CD14-positive monocyte (primary cell): Measurements from ENCODE around the gene VCP. TPM values are rescaled to one million over a fixed set of nuclear protein-coding genes. Genes with fewer than 3 reads are reported as not detected.

Source experiments
- DNase-seq, 3 donors: peaks; one replicate each; pipeline ENCODE4 v3.0.0-alpha.2; 2011 to 2022
- H2AFZ ChIP-seq: 2 replicates; pipeline ENCODE4 v1.6.0; 2012; ENCODE audit warnings: mild to moderate bottlenecking, low read depth, low read length, inconsistent platforms; ENCODE audit not compliant: insufficient read depth, poor library complexity, severe bottlenecking
- H3K27ac ChIP-seq, 2 donors: 1 replicate in 1 of 2; 2 replicates in 1 of 2; pipeline ENCODE4 v1.5.1; 2012 to 2013; ENCODE audit warnings: low read length in 2 of 2, control low read depth in 1 of 2, inconsistent platforms in 1 of 2, low read depth in 1 of 2, mild to moderate bottlenecking in 1 of 2
- H3K27me3 ChIP-seq, 2 donors: one replicate each; pipeline versions ENCODE4 v1.6.0 to v1.6.1; 2011 to 2013; ENCODE audit warnings: low read length in 2 of 2; ENCODE audit not compliant: control insufficient read depth in 2 of 2, insufficient read depth in 2 of 2
- H3K36me3 ChIP-seq, 2 donors: replicated peaks in 1 of 2; 1 replicate in 1 of 2; 2 replicates in 1 of 2; pipeline versions ENCODE4 v1.5.1 to v1.6.1; 2012 to 2013; ENCODE audit warnings: low read length in 2 of 2, control low read depth in 1 of 2, inconsistent platforms in 1 of 2, mild to moderate bottlenecking in 1 of 2; ENCODE audit not compliant: insufficient read depth in 2 of 2, control insufficient read depth in 1 of 2
- H3K4me1 ChIP-seq, 2 donors: 1 replicate in 1 of 2; 2 replicates in 1 of 2; pipeline versions ENCODE4 v1.5.1 to v1.6.1; 2012 to 2013; ENCODE audit warnings: low read length in 2 of 2, control low read depth in 1 of 2, inconsistent platforms in 1 of 2, mild to moderate bottlenecking in 1 of 2, moderate library complexity in 1 of 2; ENCODE audit not compliant: insufficient read depth in 2 of 2, control insufficient read depth in 1 of 2
- H3K4me2 ChIP-seq: replicated peaks from 2 replicates; pipeline ENCODE3; 2012; ENCODE audit warnings: low read length, moderate library complexity, mild to moderate bottlenecking; ENCODE audit not compliant: poor library complexity, severe bottlenecking; ENCODE audit errors: extremely low read depth
- H3K4me3 ChIP-seq, 3 experiments: fragments of 200-600 bp in 1 of 3; sonication (generic) in 1 of 3; replicated peaks in 1 of 3; 1 replicate in 2 of 3; 2 replicates in 1 of 3; pipeline ENCODE4 v1.5.1; 2011 to 2013; ENCODE audit warnings: low read length in 3 of 3, mild to moderate bottlenecking in 3 of 3, control low read depth in 2 of 3, low read depth in 2 of 3, inconsistent platforms in 1 of 3, moderate library complexity in 1 of 3
- H3K79me2 ChIP-seq: 2 replicates; pipeline ENCODE4 v1.6.0; 2012; ENCODE audit warnings: mild to moderate bottlenecking, control low read depth, inconsistent platforms, low read length, moderate library complexity; ENCODE audit not compliant: insufficient read depth
- H3K9ac ChIP-seq: 2 replicates; pipeline ENCODE4 v1.6.0; 2017; ENCODE audit warnings: low read length, mild to moderate bottlenecking; ENCODE audit not compliant: insufficient read depth, poor library complexity, severe bottlenecking
- H3K9me3 ChIP-seq, 2 donors: replicated peaks in 1 of 2; 1 replicate in 1 of 2; 2 replicates in 1 of 2; pipeline versions ENCODE4 v1.5.1 to v1.6.1; 2012 to 2013; ENCODE audit warnings: low read length in 2 of 2, control low read depth in 1 of 2; ENCODE audit not compliant: control insufficient read depth in 1 of 2, insufficient read depth in 1 of 2
- H4K20me1 ChIP-seq: 2 replicates; pipeline ENCODE4 v1.6.0; 2012; ENCODE audit warnings: mild to moderate bottlenecking, low read length, control low read depth, moderate library complexity; ENCODE audit not compliant: insufficient read depth
- H3K27ac Mint-ChIP-seq, 7 donors: one replicate each; pipeline ENCODE4 v1.8.0; 2020; ENCODE audit warnings: mild to moderate bottlenecking in 7 of 7, mixed read lengths in 7 of 7, moderate library complexity in 6 of 7, inconsistent platforms in 2 of 7
- H3K27me3 Mint-ChIP-seq, 3 donors: one replicate each; pipeline ENCODE4 v1.8.0; 2021 to 2022; ENCODE audit warnings: low read depth in 3 of 3, mild to moderate bottlenecking in 3 of 3, mixed read lengths in 3 of 3, moderate library complexity in 3 of 3, inconsistent platforms in 1 of 3
- H3K36me3 Mint-ChIP-seq, 2 donors: one replicate each; pipeline ENCODE4 v1.8.0; 2020; ENCODE audit warnings: mixed read lengths in 2 of 2, inconsistent platforms in 1 of 2, mild to moderate bottlenecking in 1 of 2
- H3K4me1 Mint-ChIP-seq: one replicate; pipeline ENCODE4 v1.8.0; 2020; ENCODE audit warnings: mild to moderate bottlenecking, mixed read lengths
- H3K4me3 Mint-ChIP-seq, 2 donors: one replicate each; pipeline ENCODE4 v1.8.0; 2020; ENCODE audit warnings: mild to moderate bottlenecking in 2 of 2, mixed read lengths in 2 of 2, moderate library complexity in 1 of 2
- H3K9me3 Mint-ChIP-seq, 7 donors: one replicate each; pipeline ENCODE4 v1.8.0; 2020 to 2022; ENCODE audit warnings: mixed read lengths in 7 of 7, mild to moderate bottlenecking in 6 of 7, moderate library complexity in 6 of 7, inconsistent platforms in 2 of 7
- CTCF ChIP-seq: fragments of 200-600 bp; IDR thresholded peaks from one replicate; pipeline ENCODE4 v1.8.0; 2022; ENCODE audit warnings: antibody characterized with exemption, mild to moderate bottlenecking
- WGBS: methylation state at CpG from one replicate; pipeline ENCODE4 v1.1.5; 2013; ENCODE audit warnings: missing lambda C conversion rate; ENCODE audit not compliant: insufficient coverage; 5-methylcytosine and 5-hydroxymethylcytosine counted together
- intact Hi-C, 2 donors: fragments of 100-400 bp; cut with micrococcal nuclease; formaldehyde crosslinking; loops; one replicate each; pipeline versions ENCODE4 v1.15.0 to v1.15.1; 2023
- polyA plus RNA-seq, 3 donors: library from polyadenylated mRNA; depleted of rRNA in 1 of 3; unstranded in 2 of 3; stranded (reverse) in 1 of 3; fragments of 300-500 nt in 2 of 3; fragments of >200 nt in 1 of 3; fragmentation: Illumina TruSeq in 2 of 3; gene quantifications; 1 replicate in 2 of 3; 2 replicates in 1 of 3; pipeline ENCODE4 v1.2.3, GENCODE V29; 2012 to 2021

The VCP gene
- polyA plus RNA-seq, 3 donors: 100 to 180 (median 130) TPM

GRCh38 chr9:35079041-35079425 is 6.6 kb upstream of the VCP start:
- peak overlapping the region; percentile 87 to 97 for H3K4me3 Mint-ChIP-seq
- peaks cover 25% of the 10 kb centered on the region for H3K4me1 Mint-ChIP-seq
- Histone ChIP-seq H3K27me3 (no peaks in the 10 kb centered on the region), H3K27ac (peak overlapping the region; percentile 41 to 66), H3K4me2 (peak overlapping the region; percentile 97), H3K36me3 (peaks cover 2 to 9% of the 10 kb centered on the region in 2 donors), H3K4me3 (peak overlapping the region; percentile 54 to 94 (median 78)), H2AFZ (peak overlapping the region; percentile 96), H4K20me1 (no peaks in the 10 kb centered on the region), H3K9me3 (no peaks in the 10 kb centered on the region), H3K4me1 (peaks cover 17 to 30% of the 10 kb centered on the region in 2 donors), H3K79me2 (peaks cover 19% of the 10 kb centered on the region), H3K9ac (peak overlapping the region; percentile 61)
- no peak for DNase-seq
- 11% methylated on average over 4 of the region's 10 CpGs for WGBS
- intact Hi-C loops: loop anchor here in 1 of 2 donors (10.0 kb wide), 1 partner anchor 94 kb away; the partner anchor contains the start of gene DNAJB5
- H3K27me3 Mint-ChIP-seq: peaks cover 0 to 1% (median 0%) of the 10 kb centered on the region in 3 donors
- TF ChIP-seq CTCF: no peak
- peak overlapping the region in 6 of 7 donors; percentile 60 to 94 (median 78) for H3K27ac Mint-ChIP-seq
- no peaks in the 10 kb centered on the region for H3K9me3 Mint-ChIP-seq
- H3K36me3 Mint-ChIP-seq: peaks cover 4 to 13% of the 10 kb centered on the region in 2 donors

- H4K20me1 ChIP-seq: no peaks in the 10 kb centered on the region
- H2AFZ ChIP-seq: peak overlapping the region; percentile 96
- H3K9me3 Mint-ChIP-seq: no peaks in the 10 kb centered on the region
- no peak overlapping the region for H3K4me3 ChIP-seq
- peaks cover 17 to 33% of the 10 kb centered on the region in 2 donors for H3K4me1 ChIP-seq
- peak overlapping the region in 1 of 7 donors; percentile 38 for H3K27ac Mint-ChIP-seq
- WGBS: 87% methylated on average over 4 of the region's 4 CpGs
- TF ChIP-seq CTCF: no peak
- H3K4me1 Mint-ChIP-seq: peaks cover 25% of the 10 kb centered on the region
- no peak overlapping the region for H3K4me2 ChIP-seq
- H3K27me3 ChIP-seq: no peaks in the 10 kb centered on the region
- peaks cover 2 to 9% of the 10 kb centered on the region in 2 donors for H3K36me3 ChIP-seq
- DNase-seq: no peak
- peaks cover 0 to 1% (median 0%) of the 10 kb centered on the region in 3 donors for H3K27me3 Mint-ChIP-seq
- no peak overlapping the region for H3K4me3 Mint-ChIP-seq
- peaks cover 19% of the 10 kb centered on the region for H3K79me2 ChIP-seq
- intact Hi-C loops: loop anchor here in 1 of 2 donors (10.0 kb wide), 1 partner anchor 93 kb away; the partner anchor contains the start of gene DNAJB5
- H3K36me3 Mint-ChIP-seq: peaks cover 4 to 13% of the 10 kb centered on the region in 2 donors
- no peak overlapping the region for H3K27ac ChIP-seq
- no peak overlapping the region for H3K9ac ChIP-seq
- H3K9me3 ChIP-seq: no peaks in the 10 kb centered on the region
These were observed 5.6 kb upstream of the VCP start for GRCh38 chr9:35078066-35078465.
